Panc1 (cell line): ENCODE data around the gene CKAP4.

ENCODE experiments used
- CTCF ChIP-seq: fragments of 450-650 bp; IDR thresholded peaks from 2 replicates; pipeline ENCODE4 v1.5.1; 2017; ENCODE audit warnings: mild to moderate bottlenecking
- POLR2AphosphoS5 ChIP-seq: IDR thresholded peaks from 2 replicates; pipeline ENCODE4 v1.6.1; 2012; ENCODE audit warnings: mild to moderate bottlenecking, low read depth, low read length, moderate library complexity
- REST ChIP-seq, 2 experiments: IDR thresholded peaks; 2 replicates each; pipeline ENCODE4 v1.6.1; 2011 to 2012; ENCODE audit warnings: low read depth in 2 of 2, control low read depth in 1 of 2, low read length in 1 of 2, mild to moderate bottlenecking in 1 of 2, moderate library complexity in 1 of 2; ENCODE audit not compliant: insufficient read depth in 1 of 2
- SIN3A ChIP-seq: IDR thresholded peaks from 2 replicates; pipeline ENCODE4 v1.6.1; 2012; ENCODE audit warnings: low read depth, mild to moderate bottlenecking, low read length, moderate library complexity, borderline replicate concordance; ENCODE audit not compliant: insufficient read depth
- TCF7L2 ChIP-seq: IDR thresholded peaks from 2 replicates; pipeline ENCODE4 v1.6.1; 2011; ENCODE audit warnings: mild to moderate bottlenecking, low read depth, low read length, inconsistent platforms

GRCh38 chr12:106248846-106249371 is 1.1 kb upstream of the CKAP4 start:
- no peak for TF ChIP-seq SIN3A
- no peak for TF ChIP-seq CTCF
- no peak for TF ChIP-seq POLR2AphosphoS5
- TF ChIP-seq REST (IDR thresholded peaks at IDR 0.05; ENCODE audit: insufficient read depth in 1 of 2, low read depth in 2 of 2, low read length in 1 of 2), result no peak
- TF ChIP-seq TCF7L2, result no peak
